ENCODE data around the gene PRKAB2.
"Not testable (repeated sequence)": the region's sequence is repeated elsewhere in the genome, so short reads cannot be mapped to it uniquely, and the experiment has no call there.

The PRKAB2 gene, protein sequence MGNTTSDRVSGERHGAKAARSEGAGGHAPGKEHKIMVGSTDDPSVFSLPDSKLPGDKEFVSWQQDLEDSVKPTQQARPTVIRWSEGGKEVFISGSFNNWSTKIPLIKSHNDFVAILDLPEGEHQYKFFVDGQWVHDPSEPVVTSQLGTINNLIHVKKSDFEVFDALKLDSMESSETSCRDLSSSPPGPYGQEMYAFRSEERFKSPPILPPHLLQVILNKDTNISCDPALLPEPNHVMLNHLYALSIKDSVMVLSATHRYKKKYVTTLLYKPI

DNA sequence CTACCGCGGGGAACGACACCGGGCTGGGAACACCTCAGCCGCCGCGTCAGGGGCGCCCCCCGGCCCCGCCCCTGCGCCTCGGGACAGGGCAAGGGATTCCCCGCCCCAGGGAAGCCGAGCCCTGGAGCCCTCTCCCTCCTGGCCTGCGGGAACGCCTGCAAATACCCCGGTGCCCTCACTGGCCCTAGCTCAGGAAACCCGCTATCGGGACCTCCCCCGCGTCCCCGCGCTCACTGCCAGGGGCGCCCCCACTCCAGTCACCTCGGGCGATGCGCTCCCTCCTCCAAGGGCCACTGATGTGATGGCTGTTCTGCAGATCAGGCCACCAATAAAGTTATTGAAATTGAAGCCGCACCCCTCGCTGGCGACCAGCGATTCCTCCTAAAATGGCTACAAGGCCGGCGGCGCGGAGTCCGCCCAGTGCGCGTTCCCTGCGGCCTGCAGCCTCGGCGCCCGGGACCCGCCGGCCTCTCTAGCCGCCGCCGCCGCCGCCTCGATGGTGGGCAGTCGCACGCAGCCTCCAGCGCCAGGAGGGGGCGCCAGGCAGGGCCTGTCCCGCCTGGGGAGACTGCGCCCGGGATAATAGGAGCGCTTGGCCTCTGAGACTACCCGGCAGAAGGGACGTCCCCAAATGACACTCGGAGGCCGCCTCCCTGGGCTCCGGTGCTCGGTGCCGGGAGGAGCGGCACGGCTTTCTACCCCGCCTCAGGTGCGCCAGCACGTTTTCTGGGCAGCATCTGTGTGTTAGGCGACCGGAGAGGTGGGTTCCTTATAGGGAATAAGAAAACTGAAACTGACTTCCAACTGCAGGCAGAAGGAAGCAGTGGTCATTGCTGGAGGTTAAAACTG lies at the start of gene PRKAB2:
Gene PRKAB2 (minus strand): TSS at position 303 of the 849 bp plus-strand sequence. CDS start 326 bp downstream, outside the sequence.
- peak; percentile 93 to 94 for DNase-seq

DNA sequence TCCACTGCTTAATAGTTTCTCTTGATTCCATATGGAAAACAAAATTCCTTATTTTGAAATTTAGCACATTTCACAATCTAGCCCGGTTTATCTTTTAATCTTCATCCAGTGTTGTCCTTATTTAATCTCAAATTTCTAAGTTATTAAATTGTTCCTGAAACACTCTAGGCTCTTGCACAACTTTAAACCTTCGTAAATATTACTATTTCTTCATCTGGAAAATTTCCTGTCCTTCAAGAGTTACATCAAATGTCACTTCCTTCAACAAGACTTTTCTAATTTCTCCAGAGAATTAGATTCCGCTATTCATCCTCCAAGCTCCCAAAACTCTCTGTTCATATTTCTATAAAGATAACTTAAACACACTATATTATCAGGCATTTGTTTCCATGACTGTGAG lies 46.3 kb upstream of the PRKAB2 start:
- no peak for DNase-seq

DNA sequence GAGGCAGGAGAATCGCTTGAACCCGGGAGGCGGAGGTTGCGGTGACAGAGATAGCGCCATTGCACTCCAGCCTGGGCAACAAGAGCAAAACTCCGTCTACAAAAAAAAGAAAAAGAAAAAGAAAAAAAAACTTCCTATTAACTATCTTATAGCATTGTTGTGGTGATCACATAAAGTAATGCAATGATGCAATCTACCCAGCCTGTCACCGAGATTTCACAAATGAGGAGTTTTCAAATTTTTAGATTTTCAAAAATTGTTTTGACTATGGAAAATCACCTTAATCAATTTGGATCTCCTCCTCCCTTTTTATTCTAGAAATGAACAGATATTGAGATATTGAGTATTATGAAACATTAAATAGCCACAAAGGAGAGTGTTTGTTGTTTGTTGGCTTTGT lies 44.9 kb upstream of the PRKAB2 start:
- no peak for DNase-seq

DNA sequence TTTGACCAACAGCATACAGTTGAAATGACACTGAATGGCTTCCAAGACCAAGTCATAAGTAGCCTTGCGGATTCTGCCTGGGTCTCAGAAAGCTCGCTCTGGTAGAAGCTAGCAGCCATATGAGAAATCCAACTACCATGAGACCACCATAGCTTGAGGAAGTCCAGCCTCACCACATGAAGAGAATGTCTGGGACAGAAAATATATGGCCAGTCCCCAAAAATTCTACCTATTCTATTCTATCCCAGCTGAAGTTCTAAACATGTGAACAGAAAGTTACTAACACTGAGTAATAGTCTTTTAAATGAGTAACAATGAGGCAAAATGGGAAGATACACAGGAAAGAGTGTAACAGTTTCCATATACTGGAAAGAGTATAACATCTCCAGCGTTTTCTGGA lies 43.9 kb upstream of the PRKAB2 start:
- no peak for DNase-seq

DNA sequence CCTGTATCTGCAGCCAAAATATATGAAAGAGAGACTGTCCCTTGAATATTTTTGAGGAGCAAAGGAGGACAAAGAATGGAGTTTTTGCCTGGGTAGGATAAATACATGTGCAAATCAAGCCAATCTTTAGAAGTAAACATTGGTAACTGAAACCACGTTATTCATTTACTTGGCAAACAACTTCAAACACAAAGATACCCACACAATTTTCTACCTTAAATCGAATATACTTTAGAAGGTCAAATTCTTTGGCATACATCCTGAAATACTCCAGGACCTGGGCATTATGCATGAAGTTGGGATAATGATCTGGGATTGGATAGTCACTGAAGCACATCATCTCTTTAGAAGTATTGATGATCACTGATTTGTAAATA lies 43.3 kb upstream of the PRKAB2 start:
- DNase-seq: no peak

DNA sequence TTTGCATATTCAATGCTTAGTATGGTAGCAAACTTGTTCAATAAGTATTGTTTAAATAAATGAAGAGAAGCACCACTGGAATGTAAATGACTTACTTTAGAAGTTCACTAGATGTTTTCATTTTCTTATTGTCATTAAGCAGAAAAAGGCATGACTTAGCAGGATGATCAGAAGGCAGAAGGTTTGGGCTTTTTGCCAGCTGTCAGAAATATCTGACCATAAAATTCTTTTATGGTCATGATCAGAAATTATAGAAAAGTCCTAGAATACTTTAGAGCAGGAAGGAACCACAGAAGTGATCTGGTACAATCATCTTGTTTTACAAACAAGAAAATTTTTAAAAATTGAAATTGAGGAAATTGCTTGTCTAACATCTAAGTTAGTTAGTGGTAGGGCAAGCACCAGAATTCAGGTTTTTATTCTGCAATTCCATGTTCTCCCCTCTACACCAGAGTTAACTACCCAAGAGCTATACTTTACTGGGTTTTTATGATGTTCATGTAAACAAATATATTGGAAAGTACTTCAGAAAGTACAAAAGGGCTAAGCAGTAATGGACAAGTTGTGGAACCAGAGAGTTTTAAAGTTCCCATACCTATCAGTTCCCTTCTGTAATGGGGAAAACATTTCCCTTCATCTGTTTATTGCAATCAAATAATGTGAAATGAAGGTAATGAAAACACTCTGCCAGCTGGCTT lies 42.7 kb upstream of the PRKAB2 start:
- no peak for DNase-seq

DNA sequence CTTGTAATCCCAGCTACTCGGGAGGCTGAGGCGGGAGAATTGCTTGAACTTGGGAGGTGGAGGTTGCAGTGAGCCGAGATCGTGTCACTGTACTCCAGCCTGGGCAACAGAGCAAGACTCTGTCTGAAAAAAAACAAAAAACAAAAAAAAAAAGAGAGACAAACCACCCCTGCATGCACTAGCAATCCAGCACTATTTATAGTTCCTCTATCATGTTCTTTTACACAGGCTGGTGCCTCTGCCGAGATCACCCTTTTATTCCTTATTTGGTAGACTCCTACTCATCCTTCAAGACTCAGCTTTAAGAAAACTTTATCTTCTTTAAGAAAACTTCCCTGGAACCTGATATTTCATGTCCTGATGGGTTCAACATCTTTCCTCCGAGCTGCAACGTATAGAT lies 42.1 kb upstream of the PRKAB2 start:
- no peak for DNase-seq

DNA sequence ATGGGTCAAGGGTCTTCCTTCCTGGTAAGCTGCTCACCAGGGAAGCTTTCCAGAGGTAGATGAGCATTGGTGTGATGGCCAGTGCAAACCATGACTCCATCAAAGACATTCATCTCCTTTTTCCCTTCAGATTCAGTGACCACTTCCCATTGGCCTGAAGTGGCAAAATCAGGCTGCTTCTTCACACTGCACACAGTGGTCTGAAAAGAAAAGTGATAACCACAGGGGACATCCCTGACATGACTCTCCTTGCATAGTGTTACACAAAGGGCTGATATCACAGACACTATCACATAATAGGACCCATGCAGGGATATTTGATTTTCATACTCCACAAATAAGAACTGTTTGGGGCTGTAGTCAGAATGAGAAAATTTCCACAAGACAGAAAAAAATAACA lies 41.0 kb upstream of the PRKAB2 start:
- no peak for DNase-seq

DNA sequence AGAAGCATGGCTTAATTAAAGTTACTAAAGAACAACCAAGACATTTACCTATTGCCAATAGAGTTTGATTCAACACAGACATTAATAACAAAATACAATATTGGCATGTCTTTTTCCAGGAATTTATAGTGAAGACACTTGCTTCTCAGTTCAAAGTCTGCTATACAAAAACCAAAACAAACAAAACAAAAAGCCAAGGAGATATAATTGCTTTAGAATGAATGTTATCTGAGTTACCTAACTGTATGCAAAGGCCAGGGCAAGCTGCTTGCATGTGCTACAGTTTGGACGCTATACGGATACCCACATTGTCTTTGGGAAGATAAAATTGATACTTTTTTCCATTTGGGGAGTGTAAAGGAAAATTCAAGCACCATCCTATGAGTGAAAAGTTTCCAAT lies 39.3 kb upstream of the PRKAB2 start:
- no peak for DNase-seq

DNA sequence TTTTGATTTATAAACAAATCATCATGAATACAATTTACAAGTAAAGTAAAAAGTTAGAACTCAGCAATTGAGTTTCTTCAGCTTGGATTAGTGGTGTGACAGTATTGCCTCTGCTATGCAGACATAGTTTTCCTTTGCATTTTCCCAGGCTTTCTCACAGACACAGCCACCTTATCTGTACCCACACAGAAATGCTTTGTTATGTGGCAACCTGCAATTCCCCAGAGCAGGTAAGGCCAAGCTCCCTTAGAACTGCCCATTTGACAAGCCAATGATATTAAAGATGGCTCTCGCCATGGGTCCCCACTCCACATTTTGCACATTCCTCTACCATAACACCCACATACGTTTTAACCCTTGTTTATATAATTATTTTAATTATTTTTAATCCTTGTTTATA lies 38.7 kb upstream of the PRKAB2 start:
- DNase-seq: no peak

DNA sequence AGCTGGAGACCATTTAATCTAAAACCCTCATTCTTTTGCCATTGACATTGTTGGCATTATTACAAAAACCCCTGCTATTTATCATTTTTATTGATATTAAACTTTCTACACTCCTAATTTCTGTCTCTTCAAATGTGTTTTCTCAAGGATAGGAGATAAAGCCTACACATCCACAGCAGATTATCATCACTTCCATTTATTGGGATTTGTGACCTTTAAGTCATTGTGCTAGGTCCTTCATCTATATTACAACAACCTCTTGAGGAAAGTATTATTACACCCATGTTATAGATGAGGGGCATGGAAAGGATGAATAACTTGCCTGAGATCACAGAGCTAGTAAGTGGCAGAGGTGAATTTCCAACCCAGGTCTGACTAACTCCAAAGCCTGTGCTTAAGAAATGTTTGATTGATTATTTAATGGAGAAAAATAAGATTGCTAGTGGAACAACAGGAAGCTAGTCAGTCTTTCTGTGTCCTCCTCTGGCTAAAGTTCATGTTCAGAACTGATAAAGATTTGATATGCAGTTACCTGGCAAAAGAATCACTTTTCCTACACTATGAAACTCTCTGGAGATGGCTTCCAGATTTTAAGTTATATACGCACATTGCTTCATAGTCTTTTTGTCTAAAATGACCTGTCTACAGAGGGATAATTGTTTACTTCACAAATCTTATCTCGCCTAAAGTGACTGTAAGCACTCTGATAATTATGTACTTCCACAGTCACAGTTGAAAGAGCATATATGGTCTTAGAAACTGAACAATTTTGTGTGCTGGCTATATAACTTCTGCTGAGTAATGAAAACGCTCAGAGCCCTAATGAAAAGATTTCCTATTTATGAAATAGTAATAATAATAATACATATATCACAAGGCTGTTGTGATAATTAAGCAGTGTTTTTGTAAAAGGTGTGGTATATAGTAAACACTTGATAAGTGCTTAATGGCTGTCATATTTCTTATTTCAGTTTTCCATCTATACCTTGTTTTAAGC lies 37.9 kb upstream of the PRKAB2 start:
- DNase-seq: no peak

DNA sequence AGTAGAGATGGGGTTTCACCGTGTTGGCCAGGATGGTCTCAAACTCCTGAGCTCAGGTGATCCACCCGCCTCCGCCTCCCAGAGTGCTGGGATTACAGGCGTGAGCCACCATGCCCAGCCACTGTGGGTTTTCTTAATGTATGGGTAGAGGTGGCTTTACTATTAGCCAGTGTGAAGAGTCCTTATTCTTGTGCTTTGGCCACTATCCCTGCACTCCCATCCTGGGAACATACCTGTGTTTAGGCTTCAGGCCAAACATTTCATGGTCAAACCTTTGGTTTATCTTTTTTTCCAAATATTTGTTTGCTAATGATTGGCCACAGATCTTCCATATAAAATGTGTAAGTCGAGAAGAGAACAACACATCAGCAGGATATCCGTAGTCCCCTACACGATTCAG lies 36.3 kb upstream of the PRKAB2 start:
- DNase-seq: no peak

DNA sequence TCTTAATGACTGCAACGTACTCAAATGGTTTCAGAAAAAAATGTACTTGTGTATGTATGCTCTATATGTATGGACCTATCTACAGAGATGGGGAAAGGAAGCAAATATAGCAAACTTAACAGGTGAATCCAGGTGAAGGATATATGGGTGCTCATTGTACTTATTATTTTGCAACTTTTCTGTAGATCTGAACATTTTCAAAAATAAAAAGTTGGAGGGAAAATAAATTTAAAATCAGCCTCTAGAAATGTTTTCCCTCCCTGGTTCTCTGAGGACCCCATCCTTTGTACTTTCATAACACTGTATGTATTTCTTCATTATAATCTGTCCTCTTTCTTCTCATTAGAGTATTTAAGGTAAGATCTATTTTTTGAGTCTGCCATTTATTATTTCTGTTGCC lies 34.9 kb upstream of the PRKAB2 start:
- DNase-seq: no peak

DNA sequence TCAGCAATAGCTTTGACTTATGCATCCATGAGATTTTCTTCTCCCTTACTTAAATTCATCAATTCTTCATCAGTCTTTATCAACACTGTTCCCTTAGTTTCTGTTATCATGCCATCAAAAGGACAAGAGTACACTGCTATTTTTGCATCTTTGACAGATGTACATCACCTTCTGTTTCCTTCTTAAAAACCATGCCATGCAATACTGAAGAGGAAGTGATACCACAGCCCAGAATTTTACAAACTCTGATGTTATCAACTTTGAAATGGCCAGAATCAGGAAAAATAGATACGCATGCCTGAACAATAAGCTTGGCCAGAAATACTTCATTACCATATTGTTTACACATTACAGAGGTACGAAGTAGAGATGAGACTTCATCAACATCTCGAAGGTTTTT lies 31.8 kb upstream of the PRKAB2 start:
- peak; percentile 17 to 36 for DNase-seq

DNA sequence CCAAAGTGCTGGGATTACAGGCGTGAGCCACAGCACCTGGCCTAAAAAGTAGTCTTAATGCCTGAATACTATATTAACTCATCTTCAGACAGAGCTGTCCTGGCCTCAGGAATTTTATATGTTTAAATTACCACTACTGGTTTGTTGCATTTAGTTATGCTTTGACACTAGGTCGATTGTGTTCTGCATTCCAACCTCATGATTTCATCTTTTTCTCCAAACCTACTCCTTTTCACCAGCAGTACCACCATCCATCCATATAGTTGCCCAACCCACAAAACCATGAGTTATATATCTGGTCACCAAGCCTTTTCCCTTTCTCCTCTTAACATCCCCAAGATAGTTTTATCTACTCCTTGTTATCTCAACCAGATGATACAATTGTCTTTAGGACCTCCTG lies 30.3 kb upstream of the PRKAB2 start:
- DNase-seq: no peak

DNA sequence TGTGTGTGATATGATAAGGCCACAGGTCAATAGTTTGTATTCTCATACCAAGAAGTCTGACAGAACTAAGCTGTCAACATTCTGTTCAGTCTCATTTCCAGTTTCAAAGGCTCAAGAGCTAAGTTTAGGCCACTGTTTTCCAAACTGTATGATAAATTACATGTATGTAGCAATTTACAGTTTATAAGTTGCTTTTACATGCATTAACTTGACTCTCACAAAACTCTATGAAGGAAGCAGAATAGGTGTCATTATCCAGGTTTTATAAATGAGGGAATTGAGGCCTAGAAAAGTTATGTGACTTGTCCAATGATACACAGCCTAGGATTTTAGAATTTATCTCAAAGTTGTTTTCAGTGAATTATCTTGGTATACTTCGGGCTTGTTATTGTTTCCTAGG lies 29.5 kb upstream of the PRKAB2 start:
- no peak for DNase-seq

DNA sequence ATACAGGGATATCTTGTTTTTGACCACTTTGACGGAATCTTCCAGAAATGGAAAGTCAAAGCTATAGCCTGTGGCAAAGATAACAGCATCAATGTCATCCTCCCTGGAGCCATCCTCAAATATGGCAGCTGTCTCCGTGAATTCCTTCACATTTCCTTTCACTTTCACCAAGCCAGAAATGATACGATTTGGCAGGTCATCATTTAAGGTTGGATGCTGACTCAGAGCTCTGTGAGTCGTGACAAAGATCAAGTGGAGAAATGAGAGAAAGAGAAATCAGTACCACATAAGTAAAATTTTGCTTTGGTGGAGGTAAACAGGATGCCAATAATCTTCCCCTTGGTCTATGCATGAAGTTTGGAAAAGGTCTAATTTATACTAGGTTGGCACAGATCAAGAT lies 29.0 kb upstream of the PRKAB2 start:
- no peak for DNase-seq

DNA sequence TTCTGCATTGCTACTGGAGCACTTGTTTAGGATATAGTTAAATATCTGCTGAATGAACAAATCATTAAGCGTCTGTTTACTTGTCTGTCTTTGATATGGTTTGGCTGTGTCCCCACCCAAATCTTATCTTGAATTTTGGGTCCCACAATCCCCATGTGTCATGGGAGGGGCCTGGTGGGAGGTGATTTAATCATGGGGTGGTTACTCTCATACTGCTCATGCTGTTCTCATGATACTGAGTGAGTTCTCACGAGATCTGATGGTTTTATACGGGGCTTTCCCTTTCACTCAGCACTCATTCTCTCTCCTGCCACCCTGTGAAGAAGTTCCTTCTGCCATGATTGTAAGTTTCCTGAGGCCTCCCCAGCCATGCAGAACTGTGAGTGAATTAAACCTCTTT lies 25.1 kb upstream of the PRKAB2 start:
- DNase-seq: not testable (repeated sequence)

DNA sequence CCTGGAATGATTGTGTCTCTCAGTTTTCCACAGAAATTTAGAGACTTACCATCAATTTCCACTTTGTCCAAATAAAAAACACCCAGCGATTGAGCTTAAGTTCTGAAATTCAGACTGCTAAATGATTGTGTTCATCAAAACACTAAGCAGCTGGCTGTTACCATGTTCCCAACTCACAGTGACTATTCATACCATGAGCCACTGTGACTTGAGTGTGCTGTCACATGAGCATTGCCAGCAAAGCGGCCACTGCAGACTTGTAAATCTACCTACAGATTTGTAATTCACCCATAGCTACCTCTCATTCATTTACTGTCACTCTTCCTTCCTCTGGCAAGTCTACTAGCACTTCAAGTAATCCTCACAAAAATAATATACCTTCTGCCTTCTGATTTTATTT lies 17.2 kb upstream of the PRKAB2 start:
- no peak for DNase-seq

DNA sequence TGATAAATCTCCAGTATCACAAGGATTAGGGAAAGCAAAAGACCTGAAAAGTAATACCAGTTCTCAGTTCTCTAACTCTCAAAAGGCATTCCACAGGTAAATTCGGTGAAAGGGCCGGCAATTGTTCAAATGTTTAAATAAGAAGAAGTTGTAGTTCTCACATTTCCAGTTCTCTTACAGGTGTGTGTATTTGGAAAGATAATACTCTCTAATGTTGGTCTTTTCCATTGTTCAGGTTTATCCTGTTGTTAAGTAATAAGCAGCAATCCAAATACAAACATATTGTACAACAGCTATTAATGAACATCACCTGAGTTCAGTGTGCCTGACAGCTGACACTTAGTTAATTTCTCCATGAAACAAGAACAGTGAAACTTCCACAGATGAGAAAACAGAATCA lies 13.2 kb upstream of the PRKAB2 start:
- no peak for DNase-seq

DNA sequence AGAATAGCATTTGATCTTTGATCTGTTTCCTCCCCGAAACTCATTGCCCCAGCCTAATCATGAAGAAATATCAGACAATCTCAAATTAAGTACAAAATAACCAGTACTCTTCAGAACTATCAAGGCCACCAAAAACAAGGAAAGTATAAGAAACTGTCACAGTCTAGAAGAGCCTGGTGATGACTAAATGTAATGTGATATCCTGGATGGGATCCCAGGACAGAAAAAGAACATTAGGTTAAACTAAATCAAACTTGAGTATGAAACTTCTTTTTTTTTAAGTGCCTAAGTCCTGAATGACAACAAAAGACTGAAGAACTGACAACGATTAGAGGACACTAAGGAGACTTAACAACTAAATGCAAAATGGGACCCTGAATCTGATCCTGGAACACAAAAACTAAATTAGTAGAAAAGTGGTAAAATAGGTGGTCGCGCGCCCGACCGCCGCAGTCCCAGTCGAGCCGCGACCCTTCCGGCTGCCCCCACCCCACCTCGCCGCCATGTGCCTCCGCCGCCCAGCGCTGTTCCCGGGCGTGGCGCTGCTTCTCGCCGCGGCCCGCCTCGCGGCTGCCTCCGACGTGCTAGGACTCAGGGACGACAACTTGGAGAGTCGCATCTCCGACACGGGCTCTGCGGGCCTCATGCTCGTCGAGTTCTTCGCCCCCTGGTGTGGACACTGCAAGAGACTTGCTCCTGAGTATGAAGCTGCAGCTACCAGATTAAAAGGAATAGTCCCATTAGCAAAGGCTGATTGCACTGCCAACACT lies 5.5 kb upstream of the PRKAB2 start:
- DNase-seq: no peak
